EL (cell line): Measurements from ENCODE around the gene ASB6.

Experiments used
- DNase-seq: peaks from one replicate; pipeline ENCODE4 v3.0.0-alpha.2; 2016

ASB6 gene

DNA sequence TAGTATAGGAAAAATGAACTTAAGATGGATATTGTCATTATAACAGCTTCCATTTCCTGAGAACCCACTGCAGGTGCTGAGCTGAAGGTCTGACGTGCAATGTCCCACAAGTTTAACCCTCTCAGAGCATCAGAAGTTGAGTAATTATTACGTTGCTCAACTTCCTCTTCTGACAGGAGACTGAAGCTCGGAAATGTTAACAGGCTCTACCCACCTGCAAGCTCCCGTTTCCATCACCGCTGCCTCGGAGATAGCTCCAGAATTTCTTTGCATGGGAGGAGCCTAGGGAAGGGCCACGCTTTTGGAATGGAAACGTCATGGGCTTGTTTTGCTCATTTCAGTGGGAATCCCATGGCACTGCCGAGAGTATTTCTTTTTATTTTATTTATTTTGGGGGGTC is 17.0 kb downstream of the ASB6 start:
- no peak for DNase-seq

- DNase-seq: peak; percentile 64
Observed at GRCh38 chr9:129624168-129624759, 17.7 kb downstream of the ASB6 start.

- DNase-seq: peak; percentile 54
Observed at GRCh38 chr9:129623331-129623730, 18.6 kb downstream of the ASB6 start.

DNA sequence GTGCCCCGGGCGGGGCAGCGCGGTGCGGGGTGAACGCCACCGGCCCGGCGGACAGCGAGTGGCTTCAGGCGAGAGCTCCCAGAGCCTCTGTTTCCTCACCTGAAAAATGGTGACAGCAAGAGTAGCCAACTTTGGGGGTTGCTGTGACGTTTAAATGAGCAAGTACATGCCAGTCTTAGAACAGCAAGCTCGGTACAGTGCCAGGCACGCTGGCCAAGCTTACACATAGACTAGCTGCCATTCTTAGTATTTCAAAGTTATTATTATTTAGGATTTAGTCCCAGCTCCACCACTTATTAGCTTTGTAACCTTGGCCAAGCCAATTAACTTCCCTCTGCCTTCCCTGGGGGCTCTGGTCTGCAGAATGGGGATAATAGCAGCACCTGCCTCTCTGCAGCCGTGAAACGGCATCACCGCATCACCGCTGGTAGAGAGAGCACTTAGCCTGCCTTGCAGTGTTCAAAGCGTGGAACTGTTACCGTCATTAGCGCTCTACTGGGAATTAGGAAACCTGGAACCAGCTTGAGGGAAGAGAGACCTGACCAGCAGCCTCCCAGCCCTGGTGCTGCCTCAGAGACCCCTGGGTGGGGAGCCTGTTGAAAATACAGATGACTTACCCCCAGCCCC is 21.2 kb downstream of the ASB6 start, which contains the start of gene C9orf50:
C9orf50 (minus strand) TSS at position 433 of the 627 bp plus-strand sequence. CDS start 527 bp downstream, outside the sequence.
- no peak for DNase-seq

DNA sequence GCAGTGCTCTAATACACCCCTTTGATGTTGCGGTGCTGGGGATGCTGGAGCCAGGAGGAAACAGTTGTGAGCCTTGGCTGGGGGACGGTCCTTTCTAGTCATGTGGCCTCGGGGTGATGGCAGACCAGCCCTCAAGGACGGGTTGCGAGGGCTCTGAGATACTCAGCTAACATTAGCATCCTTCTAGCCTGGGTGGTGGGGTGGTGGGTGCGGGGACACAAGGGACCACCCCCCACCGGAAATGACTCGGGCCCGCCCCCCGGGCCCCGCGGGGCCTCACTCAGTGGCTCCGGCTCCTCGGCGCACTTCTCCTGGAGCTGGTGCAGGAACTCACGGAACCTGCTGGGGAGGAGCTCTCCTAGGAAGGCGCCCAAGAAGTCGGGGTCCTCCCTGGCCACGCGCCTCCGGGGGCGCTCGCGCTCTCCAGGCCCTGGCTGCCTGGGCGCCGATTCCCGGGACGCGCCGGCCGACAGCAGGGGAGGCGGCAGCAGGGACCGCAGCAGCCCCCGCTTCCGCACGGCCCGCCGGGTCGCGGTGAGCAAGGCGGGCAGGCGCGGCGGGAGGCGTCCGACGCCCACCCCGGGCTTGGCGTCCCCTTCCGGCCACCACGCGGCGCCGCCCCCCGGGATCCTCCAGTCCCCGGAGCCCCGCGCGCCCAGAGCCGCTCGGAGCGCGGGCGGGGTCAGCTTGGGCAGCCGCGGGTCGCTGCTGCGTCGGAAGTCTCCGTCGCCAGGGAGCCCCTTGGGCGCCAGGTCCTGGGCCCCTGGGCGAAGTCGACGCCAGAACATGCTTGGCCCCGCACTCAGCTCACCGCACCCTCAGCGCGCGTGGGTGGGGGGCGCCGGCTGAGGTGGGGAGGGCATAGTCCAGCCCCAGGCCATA is 21.9 kb downstream of the ASB6 start:
- DNase-seq: peak; percentile 63

DNA sequence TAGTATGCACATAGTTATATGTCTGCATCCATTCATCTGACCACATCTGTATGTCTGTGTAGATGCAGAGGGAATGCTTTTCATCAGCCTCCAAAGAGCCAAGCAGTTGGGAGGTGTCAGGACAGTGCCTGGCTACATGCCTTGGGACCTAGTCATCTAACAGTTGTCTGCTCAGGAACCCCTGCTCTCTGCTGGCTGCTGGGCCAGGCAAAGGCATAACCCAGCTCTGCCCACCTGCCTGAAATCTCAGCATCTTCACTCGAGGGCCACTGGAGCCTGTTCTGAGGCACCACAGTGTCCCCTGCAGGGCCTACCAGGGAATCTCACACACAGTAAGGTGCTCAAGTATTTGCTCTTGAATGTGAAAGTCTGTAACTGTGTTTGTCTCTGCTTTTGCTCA is 24.8 kb downstream of the ASB6 start:
- peak; percentile 86 for DNase-seq

DNA sequence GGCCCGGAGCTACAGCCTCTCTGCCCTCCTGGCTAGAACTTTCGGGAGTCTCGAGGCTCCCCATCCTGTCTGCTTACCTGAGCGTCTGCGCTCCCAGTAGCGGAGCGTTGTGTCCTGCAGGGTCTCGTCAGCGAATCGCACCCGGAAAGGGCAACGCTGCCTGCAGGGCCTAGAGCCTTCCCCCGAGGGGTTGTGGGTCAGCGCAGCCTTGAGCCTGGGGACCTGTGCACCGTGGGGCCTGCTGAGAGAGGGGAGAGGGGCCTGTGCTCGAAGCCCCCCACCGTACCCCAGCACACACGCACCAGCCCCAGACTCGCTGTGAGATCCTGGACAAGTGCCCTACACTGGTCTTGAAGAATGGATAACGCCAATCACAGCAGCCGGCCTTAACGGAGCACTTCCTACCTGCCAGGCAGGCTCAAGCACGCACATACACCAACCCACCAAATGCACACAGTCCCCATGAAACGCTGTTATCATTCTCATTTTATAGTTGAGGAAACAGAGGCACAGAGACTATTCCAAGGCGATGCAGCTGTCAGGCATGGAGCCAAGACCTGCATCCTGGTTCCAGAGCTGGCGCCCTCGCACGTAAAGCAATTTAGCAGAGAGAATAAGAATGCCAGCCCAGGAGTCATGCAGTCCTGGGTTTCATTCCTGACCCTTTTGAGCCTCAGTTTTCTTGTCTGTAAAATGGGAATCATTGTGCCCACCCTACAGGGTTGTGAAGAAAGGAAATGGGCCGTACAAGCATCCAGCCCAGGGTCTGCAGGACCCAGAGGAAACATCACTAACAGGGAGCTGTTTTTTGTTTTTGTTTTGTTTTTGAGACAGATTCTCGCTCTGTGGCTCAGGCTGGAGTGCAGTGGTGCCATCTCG is 26.3 kb downstream of the ASB6 start:
- DNase-seq: no peak

DNA sequence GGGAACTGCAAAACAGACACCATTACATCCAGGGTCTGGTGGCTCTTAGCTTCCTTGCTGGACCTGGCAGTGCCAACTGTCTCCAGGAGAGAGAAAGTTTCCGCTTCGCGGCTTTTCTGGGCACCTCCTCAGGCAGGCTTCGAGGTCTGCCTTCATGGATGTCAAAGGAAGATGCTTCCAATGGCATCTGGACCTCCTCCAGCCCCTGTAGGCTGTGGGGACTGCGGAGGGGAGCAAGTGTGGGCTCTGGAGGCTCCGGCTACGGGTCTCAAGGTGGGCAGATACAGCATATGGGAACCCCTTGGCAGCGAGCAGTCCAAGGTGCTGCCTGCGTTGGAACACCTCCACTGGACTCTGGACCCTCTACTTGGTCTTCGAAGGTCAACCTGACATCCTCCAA is 27.0 kb downstream of the ASB6 start:
- no peak for DNase-seq

DNA sequence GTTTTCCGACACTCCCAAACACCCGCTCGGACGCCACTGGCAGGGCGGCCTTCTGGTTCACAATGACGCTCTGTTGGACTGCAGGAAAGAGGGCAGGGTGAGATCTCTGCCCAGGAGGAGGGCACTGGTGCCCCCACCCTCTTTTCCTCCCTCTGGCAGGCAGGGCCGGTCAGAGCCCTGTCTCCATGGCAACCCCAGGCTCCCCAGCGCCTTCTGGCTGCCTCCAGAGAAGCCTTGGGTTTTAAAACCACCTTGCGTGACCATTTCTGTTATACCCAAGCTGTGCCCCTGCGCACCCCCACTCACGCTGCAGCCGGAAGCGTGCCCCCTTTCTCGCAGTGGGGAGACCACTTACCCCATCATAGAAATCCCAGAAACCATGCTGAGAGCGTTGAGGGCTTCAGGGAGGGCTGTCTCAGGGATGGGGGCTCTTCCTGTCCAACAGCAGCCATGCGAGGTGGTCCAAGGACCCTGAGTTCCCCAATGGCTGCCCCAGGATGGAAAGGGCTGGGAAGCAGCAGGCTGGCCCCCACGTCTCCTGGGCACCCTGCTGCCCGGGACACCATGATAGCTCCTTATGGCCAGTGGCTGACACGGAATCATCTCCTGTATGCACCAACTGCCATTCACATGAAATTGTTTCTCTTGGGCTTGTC is 28.3 kb downstream of the ASB6 start:
- DNase-seq: no peak

GRCh38 chr9:129612815-129613519 is 29.0 kb downstream of the ASB6 start:
- DNase-seq: no peak

- DNase-seq: no peak
Observed at GRCh38 chr9:129612123-129612522, 29.8 kb downstream of the ASB6 start.

GRCh38 chr9:129611307-129611800 is 30.6 kb downstream of the ASB6 start:
- no peak for DNase-seq

DNA sequence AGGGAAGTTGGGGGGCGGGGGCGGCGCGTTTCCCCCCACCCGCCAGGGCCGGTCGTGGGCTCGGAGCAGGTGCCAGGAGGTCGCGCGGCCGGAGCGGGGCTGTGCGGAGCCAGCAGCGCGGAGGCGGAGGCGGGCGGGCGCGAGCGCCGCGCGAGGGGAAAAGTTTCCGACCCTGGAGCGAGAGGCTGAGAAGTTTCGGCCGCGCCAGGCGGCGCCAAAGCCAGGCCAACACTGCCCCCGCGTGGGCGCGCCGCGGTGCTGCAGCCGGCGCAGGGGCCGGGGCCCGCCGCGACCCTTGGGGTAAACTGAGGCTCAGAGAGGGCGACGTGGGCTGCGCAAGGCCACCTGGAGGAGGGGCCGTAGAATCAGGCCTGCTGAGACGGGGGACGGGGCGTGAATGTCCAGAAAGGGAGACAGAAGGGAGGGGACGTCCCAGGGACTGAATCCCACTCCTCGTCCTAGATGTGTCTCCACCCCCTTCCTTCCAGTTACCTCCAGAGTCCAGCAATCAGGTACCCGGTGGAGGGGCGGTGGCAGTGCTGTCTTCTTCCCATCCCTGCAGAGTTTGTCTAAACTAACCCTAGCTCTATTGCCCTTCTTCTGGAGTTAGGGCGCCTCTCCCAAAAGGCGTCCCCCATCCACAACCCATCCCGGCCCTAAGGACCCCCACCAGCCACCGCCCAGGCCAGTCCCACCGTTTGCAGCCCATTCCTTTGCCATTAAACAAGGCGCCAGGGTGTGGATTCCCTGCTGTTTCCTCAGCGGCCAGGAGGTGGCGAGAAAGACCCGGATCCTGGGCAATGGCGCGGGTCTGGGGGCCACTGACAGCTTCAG is 31.3 kb downstream of the ASB6 start:
- peak; percentile 70 for DNase-seq

- DNase-seq: no peak
Observed at GRCh38 chr9:129610213-129610472, 31.8 kb downstream of the ASB6 start.

- DNase-seq: peak; percentile 40
Observed at GRCh38 chr9:129609486-129610212, 32.3 kb downstream of the ASB6 start.

- no peak for DNase-seq
Observed at GRCh38 chr9:129608561-129609481, 33.1 kb downstream of the ASB6 start.

GRCh38 chr9:129607027-129607387 is 34.9 kb downstream of the ASB6 start:
- no peak for DNase-seq

- DNase-seq: no peak
Observed at GRCh38 chr9:129606161-129607026, 35.6 kb downstream of the ASB6 start.
